Transverse colon (tissue), 4 donors: Measurements from ENCODE around the gene CDKL4. TPM values are rescaled to one million over a fixed set of nuclear protein-coding genes. Genes with fewer than 3 reads are reported as not detected.
A peak's percentile ranks its signal among the peaks of the same experiment; 100 is the strongest.

ENCODE experiments used
- DNase-seq: peaks from one replicate; pipeline ENCODE4 v3.0.0-alpha.2; 2019
- H3K27ac ChIP-seq, 4 donors: fragments of 200-600 bp; sonication (generic); 2 replicates each; pipeline ENCODE4 v1.5.1; 2016 to 2018; ENCODE audit warnings: inconsistent platforms in 4 of 4
- H3K27me3 ChIP-seq: fragments of 200-600 bp; sonication (generic); 2 replicates; pipeline ENCODE4 v1.5.1; 2017; ENCODE audit warnings: inconsistent platforms
- H3K36me3 ChIP-seq, 4 donors: fragments of 200-600 bp; sonication (generic); 2 replicates each; pipeline ENCODE4 v1.5.1; 2017 to 2019; ENCODE audit warnings: inconsistent platforms in 4 of 4
- H3K4me1 ChIP-seq, 4 donors: fragments of 200-600 bp; sonication (generic); 2 replicates each; pipeline ENCODE4 v1.5.1; 2017 to 2020; ENCODE audit warnings: inconsistent platforms in 4 of 4
- H3K4me3 ChIP-seq, 4 donors: fragments of 200-600 bp; sonication (generic); 1 replicate in 1 of 4; 2 replicates in 3 of 4; pipeline versions ENCODE4 v1.5.1 to v1.6.1; 2017 to 2019; ENCODE audit warnings: inconsistent platforms in 4 of 4
- H3K9me3 ChIP-seq, 2 donors: fragments of 200-600 bp; sonication (generic); 2 replicates each; pipeline ENCODE4 v1.5.1; 2017 to 2019; ENCODE audit warnings: inconsistent platforms in 2 of 2
- EP300 ChIP-seq: sonication (generic); formaldehyde crosslinking; IDR thresholded peaks from one replicate; pipeline ENCODE4 v1.6.1; 2017; ENCODE audit warnings: antibody characterized with exemption, low read depth
- POLR2A ChIP-seq: fragments of 450-650 bp; IDR thresholded peaks from one replicate; pipeline ENCODE4 v1.6.1; 2016; ENCODE audit warnings: antibody characterized with exemption, mild to moderate bottlenecking, moderate library complexity
- POLR2AphosphoS5 ChIP-seq, 3 donors: sonication (generic); formaldehyde crosslinking; IDR thresholded peaks; one replicate each; pipeline ENCODE4 v1.6.1; 2016; ENCODE audit warnings: antibody characterized with exemption in 3 of 3
- WGBS, 2 donors: methylation state at CpG; one replicate each; pipeline ENCODE4 v1.1.5; 2018; ENCODE audit warnings: low coverage in 1 of 2; 5-methylcytosine and 5-hydroxymethylcytosine counted together
- in situ Hi-C, 4 donors: fragments of 200-750 bp; cut with MboI; loops; one replicate each; pipeline versions ENCODE4 v1.15.0 to v1.15.1; 2017; ENCODE audit warnings: low sequenced_read_pairs in 3 of 4, low pct_ligation_motif_present in 1 of 4, low pct_unique_long_range_greater_than_20kb in 1 of 4
- intact Hi-C: fragments of 100-400 bp; cut with DNase I; formaldehyde crosslinking; loops from one replicate; pipeline ENCODE4 v1.15.1; 2023; ENCODE audit warnings: low total_unique reads
- total RNA-seq, 4 donors: library from RNA; depleted of rRNA; stranded (reverse); fragments of >200 nt; gene quantifications; one replicate each; pipeline ENCODE4 v1.1.0, GENCODE V29; 2016
- TF ChIP-seq, protein P1 (sequence below), 5 experiments: fragments of 200-600 bp in 3 of 5; fragments of 450-650 bp in 2 of 5; sonication (generic) in 3 of 5; IDR thresholded peaks; 1 replicate in 2 of 5; 2 replicates in 3 of 5; pipeline ENCODE4 v1.5.1; 2016 to 2017; ENCODE audit warnings: antibody characterized with exemption in 5 of 5, inconsistent platforms in 3 of 5, mild to moderate bottlenecking in 2 of 5, moderate library complexity in 1 of 5

CDKL4 gene
- total RNA-seq, 4 donors from 2014 or later: 0.79 to 1.5 TPM; not detected in 2

DNA sequence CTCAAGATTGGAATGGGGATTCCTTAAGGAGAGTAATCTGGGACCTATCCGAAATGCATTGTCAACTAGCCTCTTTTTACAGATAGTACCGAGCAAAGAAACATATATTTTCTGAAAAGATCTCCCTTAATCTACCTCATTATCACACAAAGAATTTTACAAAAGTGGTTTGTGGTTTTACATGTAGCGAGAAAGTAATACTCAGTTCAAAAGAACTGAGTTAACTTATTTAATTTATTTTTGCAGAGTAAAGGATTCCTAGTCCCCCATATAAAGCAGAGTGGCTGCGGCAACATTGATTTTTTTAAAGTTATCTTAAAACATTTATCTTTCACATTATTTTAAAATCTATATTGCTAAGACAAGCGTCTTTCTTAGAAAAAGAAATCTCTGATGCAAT, 107.0 kb downstream of the CDKL4 start:
- Histone ChIP-seq H3K36me3 (no peaks in the 10 kb centered on the region), H3K27ac (no peak overlapping the region), H3K9me3 (no peaks in the 10 kb centered on the region), H3K4me3 (no peak overlapping the region), H3K4me1 (no peaks in the 10 kb centered on the region), H3K27me3 (no peaks in the 10 kb centered on the region)
- 68 to 85% methylated on average over 5 of the region's 5 CpGs for WGBS, 2 donors
- in situ Hi-C loops (no loop called here), intact Hi-C loops (no loop called here)
- no peak for TF ChIP-seq POLR2AphosphoS5 (IDR thresholded peaks at IDR 0.05)
- TF ChIP-seq EP300: no peak
- TF ChIP-seq POLR2A: no peak
- TF ChIP-seq, protein P1, sequence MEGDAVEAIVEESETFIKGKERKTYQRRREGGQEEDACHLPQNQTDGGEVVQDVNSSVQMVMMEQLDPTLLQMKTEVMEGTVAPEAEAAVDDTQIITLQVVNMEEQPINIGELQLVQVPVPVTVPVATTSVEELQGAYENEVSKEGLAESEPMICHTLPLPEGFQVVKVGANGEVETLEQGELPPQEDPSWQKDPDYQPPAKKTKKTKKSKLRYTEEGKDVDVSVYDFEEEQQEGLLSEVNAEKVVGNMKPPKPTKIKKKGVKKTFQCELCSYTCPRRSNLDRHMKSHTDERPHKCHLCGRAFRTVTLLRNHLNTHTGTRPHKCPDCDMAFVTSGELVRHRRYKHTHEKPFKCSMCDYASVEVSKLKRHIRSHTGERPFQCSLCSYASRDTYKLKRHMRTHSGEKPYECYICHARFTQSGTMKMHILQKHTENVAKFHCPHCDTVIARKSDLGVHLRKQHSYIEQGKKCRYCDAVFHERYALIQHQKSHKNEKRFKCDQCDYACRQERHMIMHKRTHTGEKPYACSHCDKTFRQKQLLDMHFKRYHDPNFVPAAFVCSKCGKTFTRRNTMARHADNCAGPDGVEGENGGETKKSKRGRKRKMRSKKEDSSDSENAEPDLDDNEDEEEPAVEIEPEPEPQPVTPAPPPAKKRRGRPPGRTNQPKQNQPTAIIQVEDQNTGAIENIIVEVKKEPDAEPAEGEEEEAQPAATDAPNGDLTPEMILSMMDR (IDR thresholded peaks at IDR 0.05): no peak
- no peak for DNase-seq

DNA sequence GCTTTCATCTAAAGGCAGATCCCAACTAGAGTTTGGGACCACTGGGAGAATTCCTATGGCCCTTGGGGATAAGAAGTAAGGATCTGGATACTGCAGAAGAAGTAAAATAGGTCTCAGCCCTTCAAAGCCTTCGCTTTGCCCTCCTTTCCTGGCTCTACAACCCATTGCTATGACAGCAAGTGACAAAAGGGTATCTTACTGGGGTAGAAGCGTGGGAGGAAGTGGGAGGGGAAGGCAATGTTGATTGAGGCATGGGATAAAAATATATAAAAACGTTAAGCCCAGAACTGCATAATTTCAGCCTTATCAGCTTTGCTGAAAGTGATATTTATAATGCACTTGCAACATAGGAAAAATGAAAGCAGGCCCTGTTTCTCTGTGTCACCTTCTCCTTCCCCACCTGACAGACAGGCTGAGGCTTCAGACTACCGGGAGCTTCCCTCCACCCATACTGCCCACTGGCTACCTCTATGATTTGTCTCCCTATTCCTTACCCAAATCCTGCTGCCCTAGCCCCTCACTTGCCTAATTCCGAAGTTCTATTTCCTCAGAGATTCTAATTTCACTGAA, 108.0 kb downstream of the CDKL4 start:
- no peaks in the 10 kb centered on the region for H3K9me3 ChIP-seq
- H3K4me1 ChIP-seq: no peaks in the 10 kb centered on the region
- H3K4me3 ChIP-seq: no peak overlapping the region
- intact Hi-C loops (no loop called here), in situ Hi-C loops (no loop called here)
- H3K27ac ChIP-seq: no peak overlapping the region
- 55 to 68% methylated on average over 5 of the region's 5 CpGs for WGBS, 2 donors
- H3K27me3 ChIP-seq: no peaks in the 10 kb centered on the region
- no peak for DNase-seq
- TF ChIP-seq POLR2A (no peak), POLR2AphosphoS5 (IDR thresholded peaks at IDR 0.05) (no peak), EP300 (no peak)
- TF ChIP-seq, protein P1 (IDR thresholded peaks at IDR 0.05): no peak
- H3K36me3 ChIP-seq: no peaks in the 10 kb centered on the region

DNA sequence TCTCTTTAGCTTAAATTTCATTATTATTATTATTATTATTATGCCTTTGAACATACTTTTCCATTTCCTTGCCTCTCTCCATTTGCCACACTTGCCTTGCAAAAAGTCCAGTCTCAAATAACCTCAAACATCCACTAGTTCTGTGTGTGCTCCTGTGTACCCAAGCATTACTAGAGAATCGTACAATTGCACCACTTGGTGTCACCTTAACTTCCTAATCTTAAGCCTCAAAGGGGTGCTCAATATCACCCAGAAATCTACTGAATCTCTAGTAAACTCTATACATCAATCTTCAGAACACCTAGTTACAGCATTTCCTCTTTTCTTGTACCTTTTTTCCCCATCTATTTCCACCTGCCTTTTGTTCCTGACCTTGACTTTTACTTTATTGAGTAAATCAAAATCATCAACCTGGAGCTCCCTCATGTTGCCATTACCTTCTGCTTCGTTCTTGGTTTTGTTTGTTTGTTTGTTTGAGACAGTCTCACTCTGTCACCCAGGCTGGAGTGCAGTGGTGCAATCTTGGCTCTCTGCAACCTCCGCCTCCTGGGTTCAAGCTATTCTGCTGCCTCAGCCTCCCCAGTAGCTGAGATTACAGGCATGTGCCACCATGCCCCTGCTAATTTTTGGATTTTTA, 110.4 kb downstream of the CDKL4 start:
- Histone ChIP-seq H3K36me3 (no peaks in the 10 kb centered on the region), H3K9me3 (no peaks in the 10 kb centered on the region), H3K4me1 (peaks cover 0 to 2% (median 0%) of the 10 kb centered on the region in 4 donors), H3K27me3 (no peaks in the 10 kb centered on the region), H3K27ac (no peak overlapping the region), H3K4me3 (no peak overlapping the region)
- no peak for TF ChIP-seq POLR2AphosphoS5 (IDR thresholded peaks at IDR 0.05)
- TF ChIP-seq, protein P1 (IDR thresholded peaks at IDR 0.05): no peak
- no peak for TF ChIP-seq POLR2A
- no peak for TF ChIP-seq EP300
- 61 to 78% methylated on average over 2 to 3 of the region's 3 CpGs for WGBS, 2 donors
- intact Hi-C loops: no loop called here
- in situ Hi-C loops: no loop called here
- no peak for DNase-seq

DNA sequence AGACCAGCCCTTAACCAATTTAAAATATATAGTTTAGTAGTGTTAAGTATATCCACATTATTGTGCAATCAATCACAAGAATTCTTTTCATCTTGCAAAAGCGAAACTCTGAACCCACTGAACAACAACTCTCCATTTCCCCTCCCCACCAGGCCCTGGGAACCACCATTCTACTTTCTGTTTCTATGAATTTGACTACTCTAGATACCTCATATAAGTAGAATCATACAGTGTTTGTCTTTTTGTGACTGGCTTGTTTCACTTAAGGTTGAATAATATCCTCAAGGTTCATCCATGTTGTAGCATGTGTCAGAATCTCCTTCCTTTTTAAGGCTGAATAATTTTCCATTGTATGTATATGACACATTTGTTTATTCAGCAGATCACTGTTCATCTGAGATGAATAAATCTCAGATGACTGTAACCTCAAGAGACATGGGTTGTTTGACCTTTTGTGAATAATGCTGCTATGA, 114.8 kb downstream of the CDKL4 start:
- in situ Hi-C loops: loop anchor here in 1 of 4 donors (10.0 kb wide), 1 partner anchor 96 kb away; no protein-coding TSS in a partner anchor
- peak; percentile 42 for DNase-seq
- peaks cover 0 to 17% (median 2%) of the 10 kb centered on the region in 4 donors for H3K4me1 ChIP-seq
- H3K27ac ChIP-seq: peak overlapping the region; percentile 0 to 42 (median 25)
- H3K4me3 ChIP-seq: no peak overlapping the region
- H3K9me3 ChIP-seq: no peaks in the 10 kb centered on the region
- H3K36me3 ChIP-seq: no peaks in the 10 kb centered on the region
- 65 to 68% methylated on average over 1 of the region's 1 CpG for WGBS, 2 donors
- intact Hi-C loops: loop anchor here (10.0 kb wide), 1 partner anchor 96 kb away; no protein-coding TSS in a partner anchor
- H3K27me3 ChIP-seq: no peaks in the 10 kb centered on the region
- TF ChIP-seq EP300: no peak
- no peak for TF ChIP-seq POLR2A
- no peak for TF ChIP-seq POLR2AphosphoS5 (IDR thresholded peaks at IDR 0.05)
- TF ChIP-seq, protein P1 (IDR thresholded peaks at IDR 0.05): no peak
